HG03103 (cell line): ENCODE measurements around the gene MFSD12.

Experiments
- ATAC-seq: cut with Tn5 transposase; IDR thresholded peaks from one replicate; pipeline ENCODE4 v1.9.1; 2021; ENCODE audit warnings: low read depth; ENCODE audit not compliant: unreplicated experiment

Gene MFSD12

DNA sequence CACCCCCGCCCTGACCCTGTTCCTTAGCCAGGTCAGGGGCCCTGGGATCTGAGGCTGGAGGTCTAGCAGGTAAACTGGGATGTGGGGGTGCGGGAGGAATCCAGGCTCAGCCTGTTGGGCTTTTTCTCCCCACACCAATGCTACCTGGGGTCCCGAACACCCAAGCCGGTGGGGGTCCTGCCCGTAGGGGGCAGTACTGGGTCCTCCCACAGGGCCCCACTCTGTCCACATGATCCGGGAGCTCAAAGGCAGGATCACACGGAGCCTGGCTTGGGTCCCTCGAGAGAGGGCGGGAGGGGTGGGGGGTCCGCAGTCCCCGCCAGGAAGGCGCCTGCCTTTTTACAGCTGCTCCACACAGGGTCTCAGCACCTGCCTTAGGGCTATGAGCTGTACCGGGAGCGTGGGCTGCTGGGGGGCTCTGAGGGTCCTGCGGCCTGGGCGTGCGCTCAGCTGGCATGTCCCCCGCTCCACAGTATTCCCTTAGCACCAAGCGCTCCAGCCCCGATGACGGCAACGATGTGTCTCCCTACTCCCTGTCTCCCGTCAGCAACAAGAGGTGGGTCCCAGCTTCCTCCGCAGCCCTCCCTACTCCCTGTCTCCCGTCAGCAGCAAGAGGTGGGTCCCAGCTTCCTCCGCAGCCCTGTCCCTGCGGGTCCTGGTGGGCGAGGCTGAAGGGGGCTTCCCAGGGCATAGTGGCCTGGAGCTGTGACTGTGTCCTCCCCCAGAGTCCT lies 30.7 kb downstream of the MFSD12 start:
- ATAC-seq = no peak

DNA sequence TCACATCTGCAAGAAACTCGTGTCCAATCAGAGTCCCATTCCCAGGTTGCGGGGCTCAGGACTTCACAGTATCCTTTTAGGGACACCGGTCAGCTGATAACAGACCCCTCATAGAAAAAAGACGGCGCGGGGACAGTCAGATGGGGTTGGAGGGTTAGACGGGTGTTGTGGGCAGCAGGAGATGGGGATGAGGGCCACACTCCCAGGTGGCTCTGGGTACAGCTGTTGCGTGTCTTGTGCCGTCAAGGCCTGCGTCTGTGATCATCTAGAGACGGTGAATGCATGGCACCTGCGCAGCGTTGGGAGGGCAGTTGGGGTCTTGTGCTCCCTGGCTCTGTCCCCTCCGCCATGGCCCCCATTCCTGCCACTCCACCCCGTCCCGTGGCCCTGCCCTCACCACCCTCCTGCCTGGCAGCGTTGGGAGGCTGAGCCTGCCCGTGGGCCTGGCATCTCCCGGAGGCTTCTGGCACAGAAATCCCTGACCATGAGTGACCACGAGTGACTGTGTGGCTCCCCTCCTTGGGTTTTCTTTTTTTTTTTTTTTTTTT lies 32.4 kb downstream of the MFSD12 start:
- ATAC-seq = no peak

- ATAC-seq = no peak
Observed at GRCh38 chr19:3524078-3524842, 33.1 kb downstream of the MFSD12 start.

DNA sequence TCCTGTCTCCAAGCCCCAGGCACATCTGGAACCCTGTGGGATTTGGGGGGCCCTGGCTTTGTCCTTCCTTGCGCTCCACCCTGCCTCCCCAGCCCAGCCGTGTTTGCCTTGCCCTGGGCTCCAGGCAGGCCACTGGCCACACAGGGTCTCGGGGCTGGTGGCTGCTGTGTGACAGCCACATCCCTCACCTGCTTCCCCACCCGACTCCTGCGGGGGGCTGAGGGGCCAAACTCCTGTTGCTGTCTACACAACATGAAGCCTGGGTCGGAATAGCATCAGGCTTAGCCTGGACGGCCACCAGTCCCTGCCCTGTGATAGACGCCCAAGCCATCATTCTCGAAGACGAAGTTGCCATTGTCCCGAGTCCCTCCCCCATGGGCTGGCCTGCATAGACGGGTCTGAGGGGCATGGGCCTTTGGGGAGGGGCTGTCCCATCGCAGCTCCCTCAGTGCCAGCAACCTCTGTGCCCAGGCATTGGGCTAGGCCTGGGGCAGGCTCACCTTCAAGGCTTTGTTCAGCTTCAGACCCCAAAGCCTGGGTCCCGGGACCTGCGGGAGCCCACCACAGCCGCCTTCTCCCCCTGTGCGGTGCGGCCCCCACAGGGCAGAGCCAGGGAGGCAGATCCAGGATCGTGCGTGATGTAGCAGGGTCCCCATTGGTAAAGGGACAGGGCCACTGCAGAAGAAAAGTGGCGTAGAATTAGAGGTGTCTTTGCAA lies 33.9 kb downstream of the MFSD12 start:
- ATAC-seq = no peak

DNA sequence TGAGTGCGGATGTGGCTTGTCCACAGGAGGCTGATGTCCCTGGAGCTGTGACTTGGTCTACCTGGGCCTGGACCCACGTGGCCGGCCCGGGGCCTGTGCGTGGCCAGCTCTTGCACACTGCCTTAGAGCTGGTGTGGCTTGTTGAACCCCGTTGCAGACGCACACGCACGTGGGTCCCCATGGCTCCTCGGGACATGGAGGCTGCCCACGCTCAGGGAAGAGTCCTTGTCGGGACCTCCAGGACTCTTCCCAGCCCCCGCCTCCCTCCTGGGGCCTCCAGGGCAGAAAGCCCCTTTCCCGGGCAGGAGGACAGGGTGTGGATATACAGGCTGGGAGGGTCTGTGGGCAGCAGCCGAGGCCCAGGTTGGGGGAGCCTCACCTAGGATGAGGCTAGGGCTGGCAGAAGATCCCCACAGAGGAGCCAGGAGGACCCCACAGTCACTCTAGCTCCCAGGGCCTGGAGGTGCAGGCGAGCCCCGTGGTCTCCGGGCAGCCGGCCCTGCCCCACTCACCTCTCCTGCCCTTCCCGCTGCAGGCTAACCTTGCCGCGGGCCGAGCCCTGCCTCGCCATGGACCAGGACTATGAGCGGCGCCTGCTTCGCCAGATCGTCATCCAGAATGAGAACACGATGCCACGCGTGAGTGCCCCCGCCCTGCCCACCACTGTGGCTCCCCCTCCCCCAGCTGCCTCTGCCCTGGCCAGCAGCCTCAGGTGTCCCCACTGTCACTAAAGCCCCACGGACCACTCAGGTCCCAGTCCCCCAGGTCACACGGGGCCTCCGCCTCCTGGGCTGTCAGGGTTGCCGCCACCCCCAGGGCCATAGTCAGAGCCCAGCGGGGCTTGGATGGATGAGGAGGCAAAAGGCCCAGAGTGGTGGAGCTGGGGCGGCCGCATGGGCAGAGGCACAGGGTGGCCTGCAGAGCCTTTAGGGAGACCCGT lies 34.7 kb downstream of the MFSD12 start:
- no peak for ATAC-seq

- ATAC-seq = no peak
Observed at GRCh38 chr19:3521104-3521445, 36.3 kb downstream of the MFSD12 start.

DNA sequence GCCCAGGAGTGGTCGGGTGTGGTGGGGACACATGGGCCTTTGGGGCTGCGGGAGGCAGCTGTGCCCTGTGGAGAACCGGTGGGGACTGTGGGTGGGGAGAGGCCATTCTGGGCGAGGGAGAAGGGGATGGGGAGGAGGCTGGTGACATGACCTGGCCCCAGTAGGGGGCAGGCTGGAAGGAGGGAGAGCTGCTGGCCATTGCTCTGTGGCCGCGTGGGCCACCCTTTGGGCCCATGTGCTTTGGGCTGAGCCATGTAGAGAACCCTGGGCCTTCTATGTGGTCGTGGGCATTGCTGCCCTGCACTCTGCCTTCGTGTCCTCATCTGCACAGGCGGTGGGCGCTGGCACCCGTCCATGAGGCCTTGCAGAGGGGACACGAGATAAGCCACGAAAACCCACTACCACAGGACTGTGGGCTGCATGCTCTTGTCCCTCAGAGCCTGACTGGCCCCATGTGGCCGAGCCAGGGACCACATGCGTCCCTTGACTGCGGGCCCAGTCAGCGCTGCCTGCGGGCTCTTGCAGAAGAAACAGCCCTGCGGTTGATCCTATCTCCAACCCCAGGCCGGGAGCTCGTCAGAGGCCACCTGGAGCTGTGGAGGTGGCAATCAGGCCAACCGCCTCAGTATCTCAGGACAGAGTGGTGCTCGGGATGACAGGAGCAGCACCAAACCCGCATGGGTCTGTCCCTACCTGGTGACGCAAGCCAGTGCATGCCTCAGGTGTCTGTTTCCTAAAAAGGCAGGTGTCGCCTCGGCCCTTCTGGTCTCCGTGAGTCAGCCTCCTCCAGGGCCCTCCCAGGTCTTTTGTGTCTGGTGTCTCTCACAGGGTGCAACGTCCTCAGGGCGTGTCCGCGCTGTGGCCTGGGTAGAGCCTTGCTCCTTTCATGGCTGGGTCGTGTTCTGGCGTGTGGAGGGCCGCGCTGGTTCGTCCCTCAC lies 37.0 kb downstream of the MFSD12 start:
- ATAC-seq = no peak

DNA sequence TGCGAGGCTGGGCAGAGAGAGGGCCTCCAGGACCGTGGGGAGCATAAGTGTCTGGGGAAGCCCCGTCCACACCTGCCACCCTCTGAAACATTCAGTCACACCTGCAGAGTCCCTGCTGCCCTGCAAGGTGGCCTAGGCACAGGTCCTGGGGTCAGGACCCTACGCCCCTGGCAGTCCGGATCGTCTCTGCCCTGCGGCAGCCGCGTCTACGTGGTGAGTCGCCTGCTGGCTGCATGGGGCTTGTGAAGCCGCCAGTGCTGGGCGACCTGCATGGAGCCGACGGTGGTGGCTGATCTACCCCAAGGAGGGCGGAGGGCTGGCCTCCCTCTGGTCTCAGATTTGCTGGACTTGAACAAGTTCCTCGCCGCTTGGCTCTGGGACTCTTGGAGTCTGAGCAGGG lies 38.3 kb downstream of the MFSD12 start:
- ATAC-seq = no peak

GRCh38 chr19:3518659-3519058 lies 38.7 kb downstream of the MFSD12 start:
- ATAC-seq = no peak

- ATAC-seq = no peak
Observed at GRCh38 chr19:3518255-3518654, 39.1 kb downstream of the MFSD12 start.

- ATAC-seq = no peak
Observed at GRCh38 chr19:3517638-3518037, 39.7 kb downstream of the MFSD12 start.

DNA sequence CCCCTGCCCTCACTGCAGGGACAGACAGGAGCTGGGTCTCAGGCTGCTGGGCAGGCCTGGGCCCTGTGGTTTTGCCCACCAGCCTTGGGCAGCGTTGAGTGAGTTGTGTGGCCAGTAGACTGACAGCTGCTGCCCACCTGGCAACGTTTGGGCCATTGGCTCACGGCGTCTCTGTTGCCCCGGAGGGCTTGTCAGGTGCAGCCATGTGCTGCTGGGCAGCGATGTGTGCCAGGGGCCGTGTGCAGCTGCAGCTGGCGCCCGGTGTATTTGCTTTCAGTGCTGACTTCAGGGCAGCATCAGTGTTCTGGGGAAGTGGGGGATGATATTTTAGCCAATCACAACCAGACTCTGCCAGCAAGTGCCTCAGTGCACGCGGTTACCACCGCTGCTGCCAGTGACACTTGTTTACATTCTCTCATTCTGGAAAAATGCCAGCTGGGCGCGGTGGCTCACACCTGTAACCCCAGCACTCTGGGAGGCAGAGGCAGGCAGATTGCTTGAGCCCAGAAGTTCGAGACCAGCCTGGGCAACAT lies 40.6 kb downstream of the MFSD12 start:
- no peak for ATAC-seq

- no peak for ATAC-seq
Observed at GRCh38 chr19:3515891-3516422, 41.4 kb downstream of the MFSD12 start.

GRCh38 chr19:3514930-3515329 lies 42.5 kb downstream of the MFSD12 start:
- ATAC-seq = no peak

- ATAC-seq = no peak
Observed at GRCh38 chr19:3513229-3514140, 43.9 kb downstream of the MFSD12 start.

- ATAC-seq = no peak
Observed at GRCh38 chr19:3512562-3513228, 44.7 kb downstream of the MFSD12 start.
